AG10803 (cell line): Measurements from ENCODE around the gene ADRB1.

Source experiments
- DNase-seq: peaks from one replicate; pipeline ENCODE4 v3.0.0; 2010; ENCODE audit warnings: low read depth
- H3K4me3 ChIP-seq: 2 replicates; pipeline ENCODE4 v1.5.1; 2011; ENCODE audit warnings: mild to moderate bottlenecking, low read length, control low read depth
- TF ChIP-seq, protein P1 (sequence below): conservative IDR thresholded peaks from 2 replicates; pipeline ENCODE4 v1.5.1; 2011; ENCODE audit warnings: mild to moderate bottlenecking, low read length, control low read depth, inconsistent platforms

Gene ADRB1

GRCh38 chr10:114043532-114044246 lies at the start of gene ADRB1:
ADRB1 (plus strand) TSS chr10:114043866; CDS start chr10:114044133, 267 bp downstream.
- peak; percentile 19 for DNase-seq
- TF ChIP-seq, protein P1, sequence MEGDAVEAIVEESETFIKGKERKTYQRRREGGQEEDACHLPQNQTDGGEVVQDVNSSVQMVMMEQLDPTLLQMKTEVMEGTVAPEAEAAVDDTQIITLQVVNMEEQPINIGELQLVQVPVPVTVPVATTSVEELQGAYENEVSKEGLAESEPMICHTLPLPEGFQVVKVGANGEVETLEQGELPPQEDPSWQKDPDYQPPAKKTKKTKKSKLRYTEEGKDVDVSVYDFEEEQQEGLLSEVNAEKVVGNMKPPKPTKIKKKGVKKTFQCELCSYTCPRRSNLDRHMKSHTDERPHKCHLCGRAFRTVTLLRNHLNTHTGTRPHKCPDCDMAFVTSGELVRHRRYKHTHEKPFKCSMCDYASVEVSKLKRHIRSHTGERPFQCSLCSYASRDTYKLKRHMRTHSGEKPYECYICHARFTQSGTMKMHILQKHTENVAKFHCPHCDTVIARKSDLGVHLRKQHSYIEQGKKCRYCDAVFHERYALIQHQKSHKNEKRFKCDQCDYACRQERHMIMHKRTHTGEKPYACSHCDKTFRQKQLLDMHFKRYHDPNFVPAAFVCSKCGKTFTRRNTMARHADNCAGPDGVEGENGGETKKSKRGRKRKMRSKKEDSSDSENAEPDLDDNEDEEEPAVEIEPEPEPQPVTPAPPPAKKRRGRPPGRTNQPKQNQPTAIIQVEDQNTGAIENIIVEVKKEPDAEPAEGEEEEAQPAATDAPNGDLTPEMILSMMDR: no peak
- peak within 1 kb of the TSS; percentile 37 for H3K4me3 ChIP-seq

GRCh38 chr10:113995201-113995600 lies 48.5 kb upstream of the ADRB1 start:
- TF ChIP-seq, protein P1: no peak
- no peak overlapping the region for H3K4me3 ChIP-seq
- DNase-seq: no peak

GRCh38 chr10:113997428-113997827 lies 46.2 kb upstream of the ADRB1 start:
- TF ChIP-seq, protein P1: no peak
- no peak for DNase-seq
- H3K4me3 ChIP-seq: no peak overlapping the region

GRCh38 chr10:113999531-113999930 lies 44.1 kb upstream of the ADRB1 start:
- DNase-seq: no peak
- TF ChIP-seq, protein P1: no peak
- H3K4me3 ChIP-seq: no peak overlapping the region

DNA sequence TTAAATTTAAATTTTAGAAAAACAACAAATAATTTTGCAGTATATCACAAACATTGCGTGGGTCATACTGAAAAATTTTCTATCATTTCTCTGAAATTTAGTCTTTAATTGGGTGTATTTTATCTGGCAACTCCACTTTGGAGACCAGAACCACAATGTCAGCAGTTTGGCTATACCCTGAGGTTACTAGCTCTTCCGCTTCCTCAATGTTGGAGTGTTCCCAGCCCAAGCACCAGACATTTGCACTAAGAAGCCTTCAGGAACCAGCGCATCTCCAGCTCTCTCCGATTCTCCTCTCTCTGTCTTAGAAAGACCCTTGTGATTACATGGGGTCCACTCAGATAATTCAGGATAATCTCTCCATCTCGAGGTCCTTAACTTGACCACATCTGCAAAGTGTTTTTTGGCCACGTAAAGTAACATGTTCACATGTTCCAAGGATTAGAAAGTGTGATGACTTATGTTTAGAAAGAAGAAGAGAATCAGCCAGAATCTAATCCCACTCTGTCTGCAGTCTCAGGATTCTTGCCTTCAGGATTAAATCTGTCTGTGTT lies 43.1 kb upstream of the ADRB1 start:
- no peak overlapping the region for H3K4me3 ChIP-seq
- DNase-seq: no peak
- TF ChIP-seq, protein P1: no peak

DNA sequence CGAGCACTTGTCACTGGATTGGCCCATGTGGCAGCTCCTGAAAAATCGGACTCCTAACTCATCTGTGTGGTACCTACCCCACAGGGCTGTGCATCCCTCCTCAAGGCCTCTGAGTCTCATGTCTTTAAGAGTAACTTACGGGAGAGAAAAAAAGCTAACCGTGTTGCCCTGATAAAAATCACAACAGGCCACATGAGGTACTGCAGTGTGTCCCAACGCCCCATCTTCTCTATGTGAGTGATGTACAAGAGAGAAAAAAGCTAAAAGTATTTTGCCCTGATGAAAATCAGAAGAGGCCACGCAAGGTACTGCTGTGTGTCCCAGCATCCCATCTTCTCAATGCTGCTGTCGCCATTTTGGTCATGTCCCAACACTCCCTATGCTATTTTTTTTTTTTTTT lies 41.2 kb upstream of the ADRB1 start:
- TF ChIP-seq, protein P1: no peak
- DNase-seq: no peak
- no peak overlapping the region for H3K4me3 ChIP-seq
